GM12878 (cell line): ENCODE results near the gene STK40.

Source experiments
- CTCF ChIP-seq, 3 experiments: IDR thresholded peaks in 2 of 3; conservative IDR thresholded peaks in 1 of 3; 2 replicates each; pipeline ENCODE4 v1.5.1; 2011; ENCODE audit warnings: low read depth in 3 of 3, low read length in 3 of 3, mild to moderate bottlenecking in 3 of 3, control low read depth in 2 of 3, moderate library complexity in 2 of 3, inconsistent platforms in 1 of 3, mixed read lengths in 1 of 3; ENCODE audit not compliant: control insufficient read depth in 2 of 3, insufficient read depth in 1 of 3; ENCODE audit errors: extremely low read depth in 1 of 3
- HCFC1 ChIP-seq: fragments of 150-350 bp; IDR thresholded peaks from 2 replicates; pipeline ENCODE4 v1.6.1; 2014; ENCODE audit warnings: low read length
- HDGF ChIP-seq: fragments of 450-650 bp; IDR thresholded peaks from 2 replicates; pipeline ENCODE4 v1.6.1; 2016; ENCODE audit warnings: antibody characterized with exemption
- MYC ChIP-seq: IDR thresholded peaks from 2 replicates; pipeline ENCODE4 v1.6.1; 2011; ENCODE audit warnings: mild to moderate bottlenecking, low read length, moderate library complexity, inconsistent platforms; ENCODE audit not compliant: insufficient read depth, insufficient replicate concordance, insufficient read length, severe bottlenecking
- NBN ChIP-seq: fragments of 450-650 bp; IDR thresholded peaks from 2 replicates; pipeline ENCODE4 v1.6.1; 2016
- NFYA ChIP-seq: IDR thresholded peaks from 2 replicates; pipeline ENCODE4 v1.6.1; 2011; ENCODE audit warnings: low read depth, mild to moderate bottlenecking, low read length, improper control_type of control experiment, borderline replicate concordance
- RUNX3 ChIP-seq: IDR thresholded peaks from 2 replicates; pipeline ENCODE4 v1.6.1; 2012; ENCODE audit warnings: low read length, inconsistent platforms
- TBL1XR1 ChIP-seq: IDR thresholded peaks from 2 replicates; pipeline ENCODE4 v1.6.1; 2012; ENCODE audit warnings: low read depth, low read length, improper control_type of control experiment

GRCh38 chr1:36329817-36330216 lies 55.9 kb downstream of the STK40 start:
- TF ChIP-seq NBN: no peak
- no peak for TF ChIP-seq MYC
- TF ChIP-seq CTCF (IDR thresholded peaks at IDR 0.05 in 2 of 3, conservative IDR thresholded peaks at IDR 0.05 in 1 of 3; ENCODE audit: control insufficient read depth in 2 of 3, extremely low read depth in 1 of 3, insufficient read depth in 1 of 3, low read depth in 3 of 3, low read length in 3 of 3): no peak
- TF ChIP-seq HCFC1: no peak
- no peak for TF ChIP-seq RUNX3
- no peak for TF ChIP-seq NFYA
- TF ChIP-seq HDGF: no peak
- TF ChIP-seq TBL1XR1: no peak
